SK-N-SH (cell line): ENCODE measurements around the gene CTNNB1. TPM values are rescaled to one million over a fixed set of nuclear protein-coding genes. Genes with fewer than 3 reads are reported as not detected.

Experiments used
- CTCF ChIA-PET: fragments of 300-600, 350-600 bp; formaldehyde crosslinking; extraction: SDS; loops from one replicate; lab custom pipeline; 2021; lab: Yijun Ruan, JAX
- POLR2A ChIA-PET: fragments of 350-600 bp; sonication (Branson Sonifier 250); formaldehyde crosslinking; extraction: SDS; loops from one replicate; lab custom pipeline; 2020; ENCODE audit warnings: antibody characterized with exemption, inconsistent platforms; lab: Yijun Ruan, JAX
- DNase-seq: peaks from one replicate; pipeline ENCODE4 v3.0.0; 2012
- H2AFZ ChIP-seq: fragments of 200-600 bp; sonication (generic); 2 replicates; pipeline ENCODE4 v1.8.1; 2016; ENCODE audit warnings: antibody characterized with exemption, mild to moderate bottlenecking, low read depth
- H3F3A ChIP-seq: fragments of 200-600 bp; sonication (generic); replicated peaks from 2 replicates; pipeline ENCODE3; 2016; ENCODE audit warnings: antibody characterized with exemption, mild to moderate bottlenecking; ENCODE audit not compliant: insufficient read depth
- H3K27ac ChIP-seq, 2 experiments: fragments of 200-500 bp in 1 of 2; fragments of 200-600 bp in 1 of 2; sonication (Bioruptor generic) in 1 of 2; sonication (generic), shearing (Covaris generic) in 1 of 2; 2 replicates each; pipeline versions ENCODE4 v1.5.1 to v1.6.1; 2014 to 2016; ENCODE audit warnings: low read depth in 2 of 2, inconsistent platforms in 1 of 2, low read length in 1 of 2, mild to moderate bottlenecking in 1 of 2, mixed read lengths in 1 of 2
- H3K27me3 ChIP-seq: fragments of 200-600 bp; sonication (generic), shearing (Covaris generic); 2 replicates; pipeline ENCODE4 v1.6.1; 2016; ENCODE audit warnings: mixed run types; ENCODE audit not compliant: insufficient read depth
- H3K36me3 ChIP-seq, 2 experiments: fragments of 200-500 bp in 1 of 2; fragments of 200-600 bp in 1 of 2; sonication (Bioruptor generic) in 1 of 2; sonication (generic) in 1 of 2; replicated peaks in 1 of 2; 2 replicates each; pipeline versions ENCODE3 to v1.5.1; 2014 to 2016; ENCODE audit warnings: low read length in 1 of 2, mild to moderate bottlenecking in 1 of 2; ENCODE audit not compliant: insufficient read depth in 2 of 2, control insufficient read depth in 1 of 2
- H3K4me1 ChIP-seq, 2 experiments: fragments of 200-500 bp in 1 of 2; fragments of 200-600 bp in 1 of 2; sonication (Bioruptor generic) in 1 of 2; sonication (generic), shearing (Covaris generic) in 1 of 2; 2 replicates each; pipeline versions ENCODE4 v1.5.1 to v1.6.1; 2014 to 2016; ENCODE audit warnings: low read depth in 1 of 2, low read length in 1 of 2, mixed run types in 1 of 2; ENCODE audit not compliant: insufficient read depth in 2 of 2, control insufficient read depth in 1 of 2
- H3K4me2 ChIP-seq: fragments of 200-600 bp; sonication (generic), shearing (Covaris generic); 2 replicates; pipeline ENCODE4 v1.6.1; 2017; ENCODE audit warnings: mixed run types
- H3K4me3 ChIP-seq, 2 experiments: fragments of 200-500 bp in 1 of 2; fragments of 200-600 bp in 1 of 2; sonication (Bioruptor generic) in 1 of 2; sonication (generic), shearing (Covaris generic) in 1 of 2; 2 replicates each; pipeline versions ENCODE4 v1.5.1 to v1.8.1; 2014 to 2016; ENCODE audit warnings: low read depth in 2 of 2, inconsistent platforms in 1 of 2, low read length in 1 of 2, mild to moderate bottlenecking in 1 of 2, mixed read lengths in 1 of 2, moderate library complexity in 1 of 2
- H3K79me2 ChIP-seq: fragments of 200-600 bp; sonication (generic); 2 replicates; pipeline ENCODE4 v1.8.1; 2017; ENCODE audit warnings: mild to moderate bottlenecking; ENCODE audit not compliant: insufficient read depth
- H3K9ac ChIP-seq: fragments of 200-600 bp; sonication (generic); 2 replicates; pipeline ENCODE4 v1.6.1; 2017; ENCODE audit warnings: mixed run types
- H3K9me2 ChIP-seq: fragments of 200-600 bp; sonication (generic); 2 replicates; pipeline ENCODE4 v1.6.1; 2017; ENCODE audit warnings: mixed run types
- H3K9me3 ChIP-seq: fragments of 200-600 bp; sonication (generic); 2 replicates; pipeline ENCODE4 v1.6.1; 2017; ENCODE audit warnings: mixed run types, mild to moderate bottlenecking, moderate library complexity
- H4K20me1 ChIP-seq: fragments of 200-600 bp; sonication (generic); 2 replicates; pipeline ENCODE4 v1.6.1; 2017; ENCODE audit warnings: mild to moderate bottlenecking, mixed run types; ENCODE audit not compliant: insufficient read depth
- FOXJ3 ChIP-seq: sonication (generic); formaldehyde crosslinking; IDR thresholded peaks from 2 replicates; pipeline ENCODE4 v1.5.1; 2020; ENCODE audit warnings: mild to moderate bottlenecking, missing genetic modification reagents
- FOXM1 ChIP-seq: IDR thresholded peaks from 2 replicates; pipeline ENCODE4 v1.4.0; 2012; ENCODE audit warnings: low read depth, mild to moderate bottlenecking
- NFIC ChIP-seq: IDR thresholded peaks from 2 replicates; pipeline ENCODE4 v1.4.0; 2012; ENCODE audit warnings: borderline replicate concordance
- NRF1 ChIP-seq: IDR thresholded peaks from 2 replicates; pipeline ENCODE4 v1.6.1; 2012; ENCODE audit warnings: low read depth, mild to moderate bottlenecking, low read length
- PBX3 ChIP-seq: IDR thresholded peaks from 2 replicates; pipeline ENCODE4; 2012
- RAD21 ChIP-seq: IDR thresholded peaks from 2 replicates; pipeline ENCODE4 v1.6.1; 2012; ENCODE audit warnings: mild to moderate bottlenecking, low read length
- RCOR1 ChIP-seq: fragments of 150-350 bp; IDR thresholded peaks from 2 replicates; pipeline ENCODE4 v1.6.1; 2017; ENCODE audit warnings: antibody characterized with exemption, low read length
- RFX5 ChIP-seq: IDR thresholded peaks from 2 replicates; pipeline ENCODE4 v1.6.1; 2012; ENCODE audit warnings: mild to moderate bottlenecking, improper control_type of control experiment, low read length
- RXRA ChIP-seq: IDR thresholded peaks from 2 replicates; pipeline ENCODE4 v1.4.0; 2012; ENCODE audit warnings: low read depth, mild to moderate bottlenecking, borderline replicate concordance
- SMC3 ChIP-seq: IDR thresholded peaks from 2 replicates; pipeline ENCODE4 v1.6.1; 2012; ENCODE audit warnings: low read depth, low read length, improper control_type of control experiment
- TEAD4 ChIP-seq: IDR thresholded peaks from 2 replicates; pipeline ENCODE4 v1.4.0; 2012; ENCODE audit warnings: mild to moderate bottlenecking, borderline replicate concordance; ENCODE audit not compliant: insufficient read depth
- USF1 ChIP-seq: IDR thresholded peaks from 2 replicates; pipeline ENCODE4 v1.4.0; 2012; ENCODE audit warnings: low read depth, borderline replicate concordance
- USF2 ChIP-seq: fragments of 150-350 bp; IDR thresholded peaks from 2 replicates; pipeline ENCODE4 v1.6.1; 2017; ENCODE audit warnings: antibody characterized with exemption, low read length, low read depth, borderline replicate concordance
- ZBTB33 ChIP-seq: IDR thresholded peaks from 2 replicates; pipeline ENCODE4 v1.4.0; 2012; ENCODE audit warnings: low read depth, borderline replicate concordance
- WGBS: methylation state at CpG from one replicate; pipeline ENCODE4 v1.1.6; 2017; ENCODE audit warnings: low lambda C conversion rate; 5-methylcytosine and 5-hydroxymethylcytosine counted together
- polyA plus RNA-seq, 3 experiments: library from polyadenylated mRNA; depleted of rRNA; stranded (reverse); fragments of >200 nt; gene quantifications; 2 replicates each; pipeline ENCODE4 v1.2.3, GENCODE V29; 2012

CTNNB1 gene
- polyA plus RNA-seq, 1 of the 3 experiments (the other 2 are of a cell fraction) = 178 TPM

- ChIA-PET CTCF (no interaction called here), POLR2A (no interaction called here)
- Histone ChIP-seq H3K79me2 (no peaks in the 10 kb centered on the region), H3K4me1 (no peaks in the 10 kb centered on the region), H3K27me3 (no peaks in the 10 kb centered on the region), H3K4me2 (no peak overlapping the region), H3K9me3 (no peaks in the 10 kb centered on the region), H3K9ac (no peak overlapping the region), H4K20me1 (no peaks in the 10 kb centered on the region), H3K4me3 (no peak overlapping the region), H3F3A (no peaks in the 10 kb centered on the region), H2AFZ (no peak overlapping the region), H3K27ac (no peak overlapping the region), H3K9me2 (no peaks in the 10 kb centered on the region), H3K36me3 (no peaks in the 10 kb centered on the region)
- DNase-seq = no peak
- TF ChIP-seq USF1 = no peak
- TF ChIP-seq TEAD4 = no peak
- TF ChIP-seq NFIC = no peak
- no peak for TF ChIP-seq SMC3
- no peak for TF ChIP-seq PBX3
Observed at GRCh38 chr3:41274944-41275668, 75.8 kb downstream of the CTNNB1 start.

GRCh38 chr3:41276191-41276590 is 76.9 kb downstream of the CTNNB1 start:
- H3K36me3 ChIP-seq = no peaks in the 10 kb centered on the region
- H3K79me2 ChIP-seq = no peaks in the 10 kb centered on the region
- no peaks in the 10 kb centered on the region for H3K9me2 ChIP-seq
- ChIA-PET POLR2A (no interaction called here), CTCF (interaction anchor here (0.8 kb wide), 1 partner anchor 79 kb away, joined by 3 read pairs; no protein-coding TSS in a partner anchor)
- no peaks in the 10 kb centered on the region for H4K20me1 ChIP-seq
- H3K9ac ChIP-seq = no peak overlapping the region
- no peak for DNase-seq
- H3K27me3 ChIP-seq = no peaks in the 10 kb centered on the region
- H3K4me2 ChIP-seq = no peak overlapping the region
- H3K9me3 ChIP-seq = no peaks in the 10 kb centered on the region
- no peak overlapping the region for H3K4me3 ChIP-seq
- 63% methylated on average over 4 of the region's 4 CpGs for WGBS
- no peaks in the 10 kb centered on the region for H3F3A ChIP-seq
- no peak for TF ChIP-seq ZBTB33
- TF ChIP-seq NRF1 = no peak
- TF ChIP-seq NFIC = no peak
- no peak for TF ChIP-seq USF2
- TF ChIP-seq FOXM1 = no peak
- no peak for TF ChIP-seq PBX3
- TF ChIP-seq RCOR1 = no peak
- no peak for TF ChIP-seq RFX5
- TF ChIP-seq RAD21 = no peak
- no peak for TF ChIP-seq FOXJ3 (CRISPR knock-in tag)
- TF ChIP-seq RXRA = no peak
- H2AFZ ChIP-seq = no peak overlapping the region
- H3K4me1 ChIP-seq = no peaks in the 10 kb centered on the region
- H3K27ac ChIP-seq = no peak overlapping the region
